IPS-NIHi11 (cell line): ENCODE data around the gene FIGNL1.

Experiments
- DNase-seq: peaks from one replicate; pipeline ENCODE4 v3.0.0; 2012; ENCODE audit warnings: mixed read lengths, low spot score

FIGNL1 gene

GRCh38 chr7:50449881-50450589 lies at the start of gene FIGNL1:
Gene FIGNL1 (minus strand): TSS chr7:50450350. CDS start chr7:50447287, 3,063 bp downstream.
- peak; percentile 82 for DNase-seq

- DNase-seq = no peak
These were observed 48.9 kb upstream of the FIGNL1 start for GRCh38 chr7:50499092-50499491.

GRCh38 chr7:50497968-50498367 lies 47.8 kb upstream of the FIGNL1 start:
- no peak for DNase-seq

GRCh38 chr7:50497068-50497642 lies 47.0 kb upstream of the FIGNL1 start:
- no peak for DNase-seq

GRCh38 chr7:50496569-50496968 lies 46.4 kb upstream of the FIGNL1 start:
- no peak for DNase-seq

GRCh38 chr7:50495746-50496145 lies 45.6 kb upstream of the FIGNL1 start:
- DNase-seq = no peak

- DNase-seq = no peak
These were observed 42.8 kb upstream of the FIGNL1 start for GRCh38 chr7:50492770-50493519.

GRCh38 chr7:50491943-50492342 lies 41.8 kb upstream of the FIGNL1 start:
- DNase-seq = no peak

GRCh38 chr7:50491209-50491608 lies 41.1 kb upstream of the FIGNL1 start:
- DNase-seq = no peak

GRCh38 chr7:50488379-50488778 lies 38.2 kb upstream of the FIGNL1 start:
- no peak for DNase-seq

GRCh38 chr7:50486512-50486911 lies 36.4 kb upstream of the FIGNL1 start:
- DNase-seq = no peak

GRCh38 chr7:50481867-50482266 lies 31.7 kb upstream of the FIGNL1 start:
- DNase-seq = no peak

GRCh38 chr7:50480797-50481196 lies 30.6 kb upstream of the FIGNL1 start:
- no peak for DNase-seq

GRCh38 chr7:50479743-50480517 lies 29.8 kb upstream of the FIGNL1 start:
- no peak for DNase-seq

- DNase-seq = no peak
These were observed 27.5 kb upstream of the FIGNL1 start for GRCh38 chr7:50477640-50478039.

GRCh38 chr7:50476953-50477625 lies 26.9 kb upstream of the FIGNL1 start:
- DNase-seq = no peak

GRCh38 chr7:50475340-50475739 lies 25.2 kb upstream of the FIGNL1 start:
- peak; percentile 16 for DNase-seq

- DNase-seq = no peak
These were observed 24.4 kb upstream of the FIGNL1 start for GRCh38 chr7:50474382-50475160.

GRCh38 chr7:50473531-50473930 lies 23.4 kb upstream of the FIGNL1 start:
- no peak for DNase-seq

GRCh38 chr7:50472427-50472826 lies 22.3 kb upstream of the FIGNL1 start:
- DNase-seq = no peak

- DNase-seq = no peak
These were observed 21.8 kb upstream of the FIGNL1 start for GRCh38 chr7:50471970-50472369.
